Measurements from ENCODE around the gene NEK10.
"Not testable (repeated sequence)": the region's sequence is repeated elsewhere in the genome, so short reads cannot be mapped to it uniquely, and the experiment has no call there.

Gene NEK10, protein sequence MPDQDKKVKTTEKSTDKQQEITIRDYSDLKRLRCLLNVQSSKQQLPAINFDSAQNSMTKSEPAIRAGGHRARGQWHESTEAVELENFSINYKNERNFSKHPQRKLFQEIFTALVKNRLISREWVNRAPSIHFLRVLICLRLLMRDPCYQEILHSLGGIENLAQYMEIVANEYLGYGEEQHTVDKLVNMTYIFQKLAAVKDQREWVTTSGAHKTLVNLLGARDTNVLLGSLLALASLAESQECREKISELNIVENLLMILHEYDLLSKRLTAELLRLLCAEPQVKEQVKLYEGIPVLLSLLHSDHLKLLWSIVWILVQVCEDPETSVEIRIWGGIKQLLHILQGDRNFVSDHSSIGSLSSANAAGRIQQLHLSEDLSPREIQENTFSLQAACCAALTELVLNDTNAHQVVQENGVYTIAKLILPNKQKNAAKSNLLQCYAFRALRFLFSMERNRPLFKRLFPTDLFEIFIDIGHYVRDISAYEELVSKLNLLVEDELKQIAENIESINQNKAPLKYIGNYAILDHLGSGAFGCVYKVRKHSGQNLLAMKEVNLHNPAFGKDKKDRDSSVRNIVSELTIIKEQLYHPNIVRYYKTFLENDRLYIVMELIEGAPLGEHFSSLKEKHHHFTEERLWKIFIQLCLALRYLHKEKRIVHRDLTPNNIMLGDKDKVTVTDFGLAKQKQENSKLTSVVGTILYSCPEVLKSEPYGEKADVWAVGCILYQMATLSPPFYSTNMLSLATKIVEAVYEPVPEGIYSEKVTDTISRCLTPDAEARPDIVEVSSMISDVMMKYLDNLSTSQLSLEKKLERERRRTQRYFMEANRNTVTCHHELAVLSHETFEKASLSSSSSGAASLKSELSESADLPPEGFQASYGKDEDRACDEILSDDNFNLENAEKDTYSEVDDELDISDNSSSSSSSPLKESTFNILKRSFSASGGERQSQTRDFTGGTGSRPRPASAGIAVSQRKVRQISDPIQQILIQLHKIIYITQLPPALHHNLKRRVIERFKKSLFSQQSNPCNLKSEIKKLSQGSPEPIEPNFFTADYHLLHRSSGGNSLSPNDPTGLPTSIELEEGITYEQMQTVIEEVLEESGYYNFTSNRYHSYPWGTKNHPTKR

GRCh38 chr3:27368831-27369607 lies at the start of gene NEK10:
TSS of gene NEK10 (minus strand) at chr3:27369383. CDS start at chr3:27352882, 16,501 bp downstream.
- DNase-seq (ENCODE audit: low read depth) = peak; percentile 83

- DNase-seq (ENCODE audit: low read depth) = no peak
Observed at GRCh38 chr3:27415202-27415601, 46.0 kb upstream of the NEK10 start.

GRCh38 chr3:27392950-27393679 lies 23.9 kb upstream of the NEK10 start:
- DNase-seq (ENCODE audit: low read depth) = no peak

DNA sequence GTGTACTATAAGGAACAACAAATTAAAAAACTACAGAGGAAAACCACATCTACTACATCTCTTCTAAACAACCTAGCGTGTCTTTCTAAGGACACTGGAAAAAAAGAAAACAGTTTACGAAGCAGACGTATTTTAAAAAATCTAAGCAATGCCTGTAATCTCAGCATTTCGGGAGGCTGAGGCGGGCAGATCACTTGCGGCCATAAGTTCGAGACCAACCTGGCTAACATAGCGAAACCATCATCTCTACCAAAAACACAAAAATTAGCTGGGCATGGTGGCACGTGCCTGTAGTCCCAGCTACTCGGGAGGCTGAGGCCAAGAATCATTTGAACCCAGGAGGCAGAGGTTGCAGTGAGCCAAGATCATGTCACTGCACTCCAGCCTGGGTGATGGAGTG lies 23.2 kb upstream of the NEK10 start:
- DNase-seq (ENCODE audit: low read depth) = not testable (repeated sequence)

GRCh38 chr3:27391796-27392195 lies 22.6 kb upstream of the NEK10 start:
- DNase-seq (ENCODE audit: low read depth) = no peak

DNA sequence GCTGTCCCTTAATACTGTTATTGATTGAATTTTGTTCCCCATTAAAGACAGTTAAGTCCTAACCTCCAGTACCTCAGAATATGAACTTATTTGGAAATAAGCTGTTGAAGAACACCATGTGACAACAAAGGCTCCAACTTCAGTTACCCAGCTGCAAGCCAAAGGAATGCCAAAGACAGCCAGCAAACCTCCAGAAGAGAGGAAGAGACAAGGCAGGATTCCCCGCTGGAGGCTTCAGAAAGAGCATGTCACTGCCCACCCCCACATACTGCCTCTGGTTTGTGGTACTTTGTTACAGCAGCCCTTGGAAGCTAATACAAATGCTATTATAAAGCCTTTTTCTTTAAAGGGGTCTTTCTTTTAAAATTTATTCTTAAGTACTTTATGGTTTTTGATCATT lies 18.4 kb upstream of the NEK10 start:
- DNase-seq (ENCODE audit: low read depth) = no peak

DNA sequence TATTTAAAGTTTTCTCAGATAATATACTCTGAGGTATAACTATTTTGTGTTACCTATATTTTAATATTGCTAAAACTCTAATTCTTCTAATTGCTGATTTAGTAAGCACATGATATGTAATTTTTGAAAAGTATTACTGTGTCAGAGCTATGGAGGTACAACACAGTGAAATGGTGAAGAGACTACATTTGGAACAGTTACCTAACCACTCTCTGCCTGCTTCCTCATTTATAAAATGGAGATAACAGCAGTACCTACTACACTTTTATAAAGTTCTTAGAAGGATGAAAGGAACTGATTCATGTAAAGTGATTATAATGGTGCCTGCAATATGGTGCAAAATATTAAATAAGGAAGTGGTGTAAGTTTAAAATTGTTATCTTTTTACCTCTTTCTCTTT lies 16.3 kb upstream of the NEK10 start:
- no peak for DNase-seq (ENCODE audit: low read depth)

GRCh38 chr3:27384191-27384590 lies 15.0 kb upstream of the NEK10 start:
- no peak for DNase-seq (ENCODE audit: low read depth)

GRCh38 chr3:27380433-27381357 lies 11.5 kb upstream of the NEK10 start:
- no peak for DNase-seq (ENCODE audit: low read depth)

- no peak for DNase-seq (ENCODE audit: low read depth)
Observed at GRCh38 chr3:27378331-27378730, 9.1 kb upstream of the NEK10 start.

GRCh38 chr3:27376109-27376772 lies 7.1 kb upstream of the NEK10 start:
- DNase-seq (ENCODE audit: low read depth) = no peak

- no peak for DNase-seq (ENCODE audit: low read depth)
Observed at GRCh38 chr3:27366062-27366591, 3.1 kb downstream of the NEK10 start.

- no peak for DNase-seq (ENCODE audit: low read depth)
Observed at GRCh38 chr3:27360113-27361078, 8.8 kb downstream of the NEK10 start.

GRCh38 chr3:27358372-27358771 lies 10.8 kb downstream of the NEK10 start:
- DNase-seq (ENCODE audit: low read depth) = no peak

DNA sequence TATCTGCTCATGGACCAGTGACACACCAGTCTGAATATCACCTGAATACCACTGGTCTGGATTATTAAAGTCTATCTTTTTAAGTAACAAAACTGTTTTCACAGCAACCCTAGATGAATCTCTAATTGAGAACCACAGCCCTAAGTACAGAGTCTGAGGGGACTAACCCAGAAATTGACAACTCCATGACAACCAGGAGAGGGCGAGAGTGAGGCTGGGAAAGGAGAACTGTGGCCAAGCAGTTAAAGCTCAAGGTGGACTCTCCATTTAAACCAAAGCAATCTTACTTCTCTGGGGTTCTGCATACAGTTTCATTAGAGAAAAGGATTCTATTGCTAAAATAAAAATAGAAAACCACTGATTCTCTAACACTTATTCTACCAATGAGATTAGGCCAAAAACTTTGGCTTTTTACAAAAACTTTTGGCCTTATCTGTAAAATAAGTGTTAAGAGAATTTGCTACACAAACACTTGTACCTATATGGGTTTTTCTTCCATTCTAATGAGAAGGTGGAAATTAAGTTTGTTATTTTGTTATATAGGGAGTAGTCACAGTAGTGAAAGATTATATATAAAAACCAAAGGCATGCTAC lies 11.4 kb downstream of the NEK10 start:
- DNase-seq (ENCODE audit: low read depth) = peak; percentile 9

GRCh38 chr3:27356976-27357375 lies 12.2 kb downstream of the NEK10 start:
- no peak for DNase-seq (ENCODE audit: low read depth)

GRCh38 chr3:27354588-27355203 lies 14.5 kb downstream of the NEK10 start:
- DNase-seq (ENCODE audit: low read depth) = no peak

Data from stimulated activated CD8-positive, alpha-beta memory T cell treated with anti-CD3 and anti-CD28 coated beads, Interleukin-7, amount 100 ng/mL, for 24 hours (primary cell).